HL-60 (cell line): ENCODE results near the gene ATG16L1.

Source experiments
- DNase-seq, 2 experiments: peaks; one replicate each; pipeline ENCODE4 v3.0.0-alpha.2; 2010 to 2020; ENCODE audit warnings: low read depth in 1 of 2, low spot score in 1 of 2
- H3K27ac ChIP-seq: fragments of 250-450 bp; sonication (Bioruptor Pico); replicated peaks from 2 replicates; pipeline ENCODE4 v1.5.1; 2020; ENCODE audit warnings: mild to moderate bottlenecking, moderate library complexity
- H3K27me3 ChIP-seq: fragments of 250-450 bp; sonication (Bioruptor Pico); 2 replicates; pipeline ENCODE4 v1.5.1; 2021; ENCODE audit warnings: mild to moderate bottlenecking, moderate library complexity; ENCODE audit not compliant: insufficient read depth, poor library complexity, severe bottlenecking
- H3K4me3 ChIP-seq: replicated peaks from 2 replicates; pipeline ENCODE4 v1.5.1; 2011; ENCODE audit warnings: mild to moderate bottlenecking, control low read depth, low read length; ENCODE audit not compliant: insufficient read depth
- GABPA ChIP-seq: IDR thresholded peaks from 2 replicates; pipeline ENCODE4 v1.6.1; 2012; ENCODE audit warnings: low read depth
- POLR2AphosphoS5 ChIP-seq: IDR thresholded peaks from 2 replicates; pipeline ENCODE4 v1.6.1; 2012; ENCODE audit warnings: low read depth
- SPI1 ChIP-seq: IDR thresholded peaks from 2 replicates; pipeline ENCODE4 v1.6.1; 2012; ENCODE audit warnings: low read depth, mild to moderate bottlenecking, borderline replicate concordance
- TF ChIP-seq, protein P1 (sequence below): IDR thresholded peaks from one replicate; pipeline ENCODE4 v1.5.1; 2011; ENCODE audit warnings: low read length, control low read depth, inconsistent platforms; ENCODE audit not compliant: insufficient read depth
- TF ChIP-seq, protein P2 (sequence below): IDR thresholded peaks from 2 replicates; pipeline ENCODE4 v1.6.1; 2012; ENCODE audit warnings: low read depth; ENCODE audit not compliant: insufficient replicate concordance

The ATG16L1 gene

DNA sequence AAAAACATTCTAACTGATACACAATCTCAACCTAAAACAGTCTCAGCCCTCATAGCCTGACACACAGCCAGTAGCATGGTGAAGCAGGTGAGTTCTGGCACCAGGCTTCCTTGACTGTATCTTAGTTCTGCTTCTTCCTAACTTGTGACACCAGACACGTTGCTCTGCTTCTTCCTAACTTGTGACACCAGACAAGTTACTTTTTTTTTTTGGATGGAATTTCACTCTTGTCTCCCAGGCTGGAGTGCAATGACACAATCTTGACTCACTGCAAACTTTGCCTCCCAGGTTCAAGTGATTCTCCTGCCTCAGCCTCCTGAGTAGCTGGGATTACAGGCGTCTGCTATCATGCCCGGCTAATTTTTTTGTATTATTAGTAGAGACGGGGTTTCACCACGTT is 6.7 kb upstream of the ATG16L1 start:
- no peak overlapping the region for H3K4me3 ChIP-seq
- no peak for DNase-seq
- no peaks in the 10 kb centered on the region for H3K27me3 ChIP-seq
- TF ChIP-seq SPI1 (no peak), GABPA (no peak), POLR2AphosphoS5 (no peak)
- TF ChIP-seq, protein P1, sequence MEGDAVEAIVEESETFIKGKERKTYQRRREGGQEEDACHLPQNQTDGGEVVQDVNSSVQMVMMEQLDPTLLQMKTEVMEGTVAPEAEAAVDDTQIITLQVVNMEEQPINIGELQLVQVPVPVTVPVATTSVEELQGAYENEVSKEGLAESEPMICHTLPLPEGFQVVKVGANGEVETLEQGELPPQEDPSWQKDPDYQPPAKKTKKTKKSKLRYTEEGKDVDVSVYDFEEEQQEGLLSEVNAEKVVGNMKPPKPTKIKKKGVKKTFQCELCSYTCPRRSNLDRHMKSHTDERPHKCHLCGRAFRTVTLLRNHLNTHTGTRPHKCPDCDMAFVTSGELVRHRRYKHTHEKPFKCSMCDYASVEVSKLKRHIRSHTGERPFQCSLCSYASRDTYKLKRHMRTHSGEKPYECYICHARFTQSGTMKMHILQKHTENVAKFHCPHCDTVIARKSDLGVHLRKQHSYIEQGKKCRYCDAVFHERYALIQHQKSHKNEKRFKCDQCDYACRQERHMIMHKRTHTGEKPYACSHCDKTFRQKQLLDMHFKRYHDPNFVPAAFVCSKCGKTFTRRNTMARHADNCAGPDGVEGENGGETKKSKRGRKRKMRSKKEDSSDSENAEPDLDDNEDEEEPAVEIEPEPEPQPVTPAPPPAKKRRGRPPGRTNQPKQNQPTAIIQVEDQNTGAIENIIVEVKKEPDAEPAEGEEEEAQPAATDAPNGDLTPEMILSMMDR = no peak
- TF ChIP-seq, protein P2, sequence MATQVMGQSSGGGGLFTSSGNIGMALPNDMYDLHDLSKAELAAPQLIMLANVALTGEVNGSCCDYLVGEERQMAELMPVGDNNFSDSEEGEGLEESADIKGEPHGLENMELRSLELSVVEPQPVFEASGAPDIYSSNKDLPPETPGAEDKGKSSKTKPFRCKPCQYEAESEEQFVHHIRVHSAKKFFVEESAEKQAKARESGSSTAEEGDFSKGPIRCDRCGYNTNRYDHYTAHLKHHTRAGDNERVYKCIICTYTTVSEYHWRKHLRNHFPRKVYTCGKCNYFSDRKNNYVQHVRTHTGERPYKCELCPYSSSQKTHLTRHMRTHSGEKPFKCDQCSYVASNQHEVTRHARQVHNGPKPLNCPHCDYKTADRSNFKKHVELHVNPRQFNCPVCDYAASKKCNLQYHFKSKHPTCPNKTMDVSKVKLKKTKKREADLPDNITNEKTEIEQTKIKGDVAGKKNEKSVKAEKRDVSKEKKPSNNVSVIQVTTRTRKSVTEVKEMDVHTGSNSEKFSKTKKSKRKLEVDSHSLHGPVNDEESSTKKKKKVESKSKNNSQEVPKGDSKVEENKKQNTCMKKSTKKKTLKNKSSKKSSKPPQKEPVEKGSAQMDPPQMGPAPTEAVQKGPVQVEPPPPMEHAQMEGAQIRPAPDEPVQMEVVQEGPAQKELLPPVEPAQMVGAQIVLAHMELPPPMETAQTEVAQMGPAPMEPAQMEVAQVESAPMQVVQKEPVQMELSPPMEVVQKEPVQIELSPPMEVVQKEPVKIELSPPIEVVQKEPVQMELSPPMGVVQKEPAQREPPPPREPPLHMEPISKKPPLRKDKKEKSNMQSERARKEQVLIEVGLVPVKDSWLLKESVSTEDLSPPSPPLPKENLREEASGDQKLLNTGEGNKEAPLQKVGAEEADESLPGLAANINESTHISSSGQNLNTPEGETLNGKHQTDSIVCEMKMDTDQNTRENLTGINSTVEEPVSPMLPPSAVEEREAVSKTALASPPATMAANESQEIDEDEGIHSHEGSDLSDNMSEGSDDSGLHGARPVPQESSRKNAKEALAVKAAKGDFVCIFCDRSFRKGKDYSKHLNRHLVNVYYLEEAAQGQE = no peak
- H3K27ac ChIP-seq = no peak overlapping the region

DNA sequence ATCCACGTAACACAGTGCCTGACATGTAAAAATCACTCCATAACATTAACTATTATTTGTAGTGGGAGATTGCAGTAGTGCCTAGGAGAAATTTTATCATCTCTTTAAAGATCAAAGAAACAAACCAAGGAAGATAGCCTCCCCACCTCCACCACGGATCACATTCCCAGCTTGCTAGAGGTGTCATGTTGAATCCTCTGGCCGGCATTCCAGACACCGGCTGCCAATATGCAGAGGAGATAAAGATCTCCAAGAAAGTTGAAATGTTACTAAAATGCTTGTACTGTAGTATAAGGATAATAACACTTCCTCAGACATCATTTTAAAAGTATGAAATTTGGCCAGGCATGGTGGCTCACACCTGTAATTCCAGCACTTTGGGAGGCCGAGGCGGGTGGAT is 6.1 kb upstream of the ATG16L1 start:
- no peak for DNase-seq
- H3K4me3 ChIP-seq = no peak overlapping the region
- no peaks in the 10 kb centered on the region for H3K27me3 ChIP-seq
- H3K27ac ChIP-seq = no peak overlapping the region
- TF ChIP-seq GABPA (no peak), POLR2AphosphoS5 (no peak), SPI1 (no peak)
- TF ChIP-seq, protein P2 = no peak
- TF ChIP-seq, protein P1 = no peak

GRCh38 chr2:233247116-233247515 is 4.4 kb upstream of the ATG16L1 start:
- Histone ChIP-seq H3K27ac (no peak overlapping the region), H3K4me3 (no peak overlapping the region), H3K27me3 (no peaks in the 10 kb centered on the region)
- TF ChIP-seq GABPA (no peak), POLR2AphosphoS5 (no peak), SPI1 (no peak)
- TF ChIP-seq, protein P2 = no peak
- TF ChIP-seq, protein P1 = no peak
- no peak for DNase-seq
